PC-3 (cell line): ENCODE data around the gene GDF11. TPM values are rescaled to one million over a fixed set of nuclear protein-coding genes. Genes with fewer than 3 reads are reported as not detected.

Experiments used
- ATAC-seq: fragments of 200-7000 bp; cut with Tn5 transposase; 2 replicates; pipeline ENCODE4 v1.9.1; 2020; ENCODE audit warnings: mild to moderate bottlenecking, moderate library complexity
- BruUV-seq: library from RNA; stranded (reverse); fragments of 400-500 nt; replicated peaks from 2 replicates; lab custom pipeline; 2021; lab: Mats Ljungman, UMichigan
- CTCF ChIA-PET: fragments of 300-600 bp; sonication (Branson Sonifier 250); formaldehyde crosslinking; loops from one replicate; lab custom pipeline; 2022; ENCODE audit warnings: antibody characterized with exemption; lab: Charles Lee
- POLR2A ChIA-PET: fragments of 300-600 bp; sonication (Branson Sonifier 250); formaldehyde crosslinking; loops from one replicate; lab custom pipeline; 2022; ENCODE audit warnings: antibody characterized with exemption; ENCODE audit not compliant: unreplicated experiment; lab: Charles Lee
- DNase-seq: peaks from one replicate; pipeline ENCODE4 v3.0.0-alpha.2; 2015
- H2AFZ ChIP-seq: fragments of 300-600 bp; sonication (generic); 2 replicates; pipeline ENCODE4 v1.6.0; 2016; ENCODE audit warnings: antibody characterized with exemption, low read length
- H3F3A ChIP-seq: fragments of 300-600 bp; sonication (generic); one replicate; pipeline ENCODE4 v1.6.0; 2017; ENCODE audit warnings: antibody characterized with exemption, low read length, control low read depth, mild to moderate bottlenecking; ENCODE audit not compliant: unreplicated experiment
- H3K27ac ChIP-seq: fragments of 300-600 bp; sonication (generic); 2 replicates; pipeline ENCODE4 v1.5.1; 2016; ENCODE audit warnings: mild to moderate bottlenecking, low read length
- H3K27me3 ChIP-seq: fragments of 300-600 bp; sonication (generic); 2 replicates; pipeline ENCODE4 v1.6.1; 2016; ENCODE audit warnings: low read length, mixed read lengths
- H3K36me3 ChIP-seq: fragments of 300-600 bp; sonication (generic); 2 replicates; pipeline ENCODE4 v1.6.1; 2016; ENCODE audit warnings: low read depth, mixed run types, low read length, mixed read lengths
- H3K4me1 ChIP-seq: fragments of 300-600 bp; sonication (generic); 2 replicates; pipeline ENCODE4 v1.5.1; 2016; ENCODE audit warnings: low read length; ENCODE audit not compliant: insufficient read depth
- H3K4me2 ChIP-seq: fragments of 300-600 bp; sonication (generic); 2 replicates; pipeline ENCODE4 v1.6.0; 2016; ENCODE audit warnings: low read length
- H3K4me3 ChIP-seq: fragments of 300-600 bp; sonication (generic); 2 replicates; pipeline ENCODE4 v1.5.1; 2016; ENCODE audit warnings: mild to moderate bottlenecking, low read length, mixed read lengths
- H3K79me2 ChIP-seq: fragments of 300-600 bp; sonication (generic); 2 replicates; pipeline ENCODE4 v1.6.1; 2017; ENCODE audit warnings: low read length, mixed read lengths
- H3K9ac ChIP-seq: fragments of 300-600 bp; sonication (generic); 2 replicates; pipeline ENCODE4 v1.6.0; 2016; ENCODE audit warnings: mild to moderate bottlenecking, low read length
- H3K9me2 ChIP-seq: fragments of 300-600 bp; sonication (generic); replicated peaks from 2 replicates; pipeline ENCODE4 v1.6.1; 2016; ENCODE audit warnings: mixed run types, low read length, mixed read lengths
- H3K9me3 ChIP-seq: fragments of 300-600 bp; sonication (generic); 2 replicates; pipeline ENCODE4 v1.6.1; 2016; ENCODE audit warnings: low read length, mixed read lengths
- H4K20me1 ChIP-seq: fragments of 300-600 bp; sonication (generic); 2 replicates; pipeline ENCODE4 v1.6.1; 2016; ENCODE audit warnings: low read length, mixed read lengths
- CTCF ChIP-seq: fragments of 300-600 bp; sonication (generic); conservative IDR thresholded peaks from 2 replicates; pipeline ENCODE4 v1.5.1; 2017; ENCODE audit warnings: antibody characterized with exemption, low read depth, mild to moderate bottlenecking, low read length
- EZH2 ChIP-seq: fragments of 300-600 bp; sonication (generic); IDR thresholded peaks from one replicate; pipeline ENCODE4 v1.6.1; 2017; ENCODE audit warnings: antibody characterized with exemption, mild to moderate bottlenecking, low read length; ENCODE audit not compliant: unreplicated experiment
- EZH2phosphoT487 ChIP-seq: fragments of 300-600 bp; sonication (generic); IDR thresholded peaks from 2 replicates; pipeline ENCODE4 v1.6.1; 2018; ENCODE audit warnings: mild to moderate bottlenecking, antibody characterized with exemption, low read length, borderline replicate concordance
- intact Hi-C: fragments of 100-400 bp; cut with micrococcal nuclease; formaldehyde crosslinking; loops from 2 replicates; pipeline ENCODE4 v1.9.0; 2023
- total RNA-seq: library from RNA; depleted of rRNA; stranded (reverse); fragments of >200 nt; gene quantifications from 2 replicates; pipeline ENCODE4 v1.2.3, GENCODE V29; 2014

The GDF11 gene
- total RNA-seq, 1 experiment from 2014 or later = 7.1 TPM

GRCh38 chr12:55723516-55724225 is 19.3 kb upstream of the GDF11 start:
- Histone ChIP-seq H3K4me2 (no peak overlapping the region), H3K9me3 (no peaks in the 10 kb centered on the region), H3K27me3 (no peaks in the 10 kb centered on the region), H4K20me1 (peaks cover 8% of the 10 kb centered on the region), H2AFZ (no peak overlapping the region), H3K27ac (no peak overlapping the region), H3K4me3 (no peak overlapping the region), H3K36me3 (peaks cover 27% of the 10 kb centered on the region), H3F3A (no peaks in the 10 kb centered on the region), H3K4me1 (peaks cover 52% of the 10 kb centered on the region), H3K9me2 (no peaks in the 10 kb centered on the region), H3K9ac (no peak overlapping the region), H3K79me2 (peaks cover 24% of the 10 kb centered on the region)
- BruUV-seq = no TSS peak
- no peak for TF ChIP-seq CTCF
- TF ChIP-seq EZH2phosphoT487 = no peak
- TF ChIP-seq EZH2 = no peak
- DNase-seq (no peak), ATAC-seq (no peak)
- POLR2A ChIA-PET = interaction anchor here (0.6 kb wide), 1 partner anchor 46 kb away, joined by 4 read pairs; no protein-coding TSS in a partner anchor
- CTCF ChIA-PET = no interaction called here
- intact Hi-C loops = no loop called here

GRCh38 chr12:55724226-55724939 is 18.5 kb upstream of the GDF11 start:
- H3K36me3 ChIP-seq = peaks cover 27% of the 10 kb centered on the region
- no peak for ATAC-seq
- H3K9ac ChIP-seq = no peak overlapping the region
- H3K9me2 ChIP-seq = no peaks in the 10 kb centered on the region
- no peak overlapping the region for H3K27ac ChIP-seq
- DNase-seq = peak; percentile 64
- H3K79me2 ChIP-seq = peaks cover 25% of the 10 kb centered on the region
- POLR2A ChIA-PET = interaction anchor here (0.5 kb wide), 1 partner anchor 19 kb away, joined by 8 read pairs; no protein-coding TSS in a partner anchor
- no peaks in the 10 kb centered on the region for H3F3A ChIP-seq
- TF ChIP-seq EZH2phosphoT487 (no peak), CTCF (peak; percentile 78)
- peaks cover 45% of the 10 kb centered on the region for H3K4me1 ChIP-seq
- CTCF ChIA-PET = interaction anchor here (1.4 kb wide), 1 partner anchor 14 kb away, joined by 21 read pairs; no protein-coding TSS in a partner anchor
- H4K20me1 ChIP-seq = peaks cover 8% of the 10 kb centered on the region
- H3K4me3 ChIP-seq = no peak overlapping the region
- no peaks in the 10 kb centered on the region for H3K27me3 ChIP-seq
- intact Hi-C loops = no loop called here
- BruUV-seq = no TSS peak
- no peaks in the 10 kb centered on the region for H3K9me3 ChIP-seq
- no peak overlapping the region for H2AFZ ChIP-seq
- no peak overlapping the region for H3K4me2 ChIP-seq
